Left colon (tissue), 2 donors: Measurements from ENCODE around the gene OCA2. TPM values are rescaled to one million over a fixed set of nuclear protein-coding genes. Genes with fewer than 3 reads are reported as not detected.
A peak's percentile ranks its signal among the peaks of the same experiment; 100 is the strongest.

Experiments used
- ATAC-seq: fragments of 200-7000 bp; cut with Tn5 transposase; one replicate; pipeline ENCODE4 v1.9.1; 2020; ENCODE audit warnings: mild to moderate bottlenecking, moderate library complexity
- DNase-seq, 2 donors: peaks; one replicate each; pipeline ENCODE4 v3.0.0-alpha.2; 2020
- intact Hi-C, 2 donors: fragments of 100-400 bp; cut with DNase I in 1 of 2; cut with micrococcal nuclease in 1 of 2; formaldehyde crosslinking; loops; one replicate each; pipeline versions ENCODE4 v1.11.2 to v1.14.0; 2022; cut with DNase I, micrococcal nuclease
- total RNA-seq, 2 donors: library from RNA; stranded (reverse); fragmentation: NEBNext Ultra II Directional; extraction: Animal tissue kit (Norgen Biotek cat#: 25700); gene quantifications; one replicate each; pipeline ENCODE4 v1.2.1, GENCODE V29; 2021
- donor health status: DM: no; HTN: no; CAD: no.
- donor health status: DM: yes; HTN: yes; CAD: no.

The OCA2 gene
- total RNA-seq, 2 donors from 2014 or later, result 0.18 to 0.31 TPM

DNA sequence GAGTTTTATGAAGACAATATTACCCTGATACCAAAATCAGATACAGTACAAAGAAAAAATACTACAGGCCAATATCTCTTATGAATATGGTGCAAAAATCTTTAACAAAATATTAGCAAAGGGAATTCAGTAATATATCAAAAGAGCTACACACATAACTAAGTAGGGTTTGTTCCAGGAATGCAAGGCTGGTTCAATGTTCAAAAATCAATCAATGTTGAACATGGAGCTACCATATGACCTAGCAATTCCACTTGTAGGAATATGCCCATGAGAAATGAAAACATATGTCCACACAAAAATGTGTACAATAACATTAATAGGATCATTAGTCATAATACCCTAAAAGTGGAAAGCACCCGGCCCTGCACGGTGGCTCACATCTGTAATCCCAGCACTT lies 7.8 kb downstream of the OCA2 start:
- intact Hi-C loops, result no loop called here
- no peak for ATAC-seq
- DNase-seq, result no peak

DNA sequence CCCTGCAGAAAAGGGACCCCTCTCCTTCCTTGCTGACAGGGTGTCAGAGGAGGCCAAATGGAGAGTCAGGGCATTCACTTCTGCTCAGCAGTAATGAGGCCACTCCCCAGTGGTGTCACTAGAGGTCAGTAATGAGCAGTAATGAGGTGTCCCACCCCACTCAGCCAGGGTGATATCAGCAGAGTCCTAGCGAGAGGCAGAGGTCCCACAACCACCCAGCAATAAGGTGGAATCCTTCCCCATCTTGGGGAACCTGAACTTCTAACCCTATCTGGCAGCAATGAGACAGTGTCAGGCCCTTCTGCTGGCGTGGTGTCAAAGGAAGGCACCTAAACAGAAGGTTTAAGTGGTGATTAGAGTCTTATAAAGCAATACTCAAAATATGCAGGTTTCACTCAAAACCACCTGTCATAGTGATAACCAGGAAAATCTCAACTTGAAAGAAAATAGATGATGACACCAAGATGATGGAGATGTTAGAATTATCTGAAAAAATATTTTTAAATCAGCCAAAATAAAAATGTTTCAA lies 12.9 kb downstream of the OCA2 start:
- DNase-seq, result peak; percentile 50 to 68

DNA sequence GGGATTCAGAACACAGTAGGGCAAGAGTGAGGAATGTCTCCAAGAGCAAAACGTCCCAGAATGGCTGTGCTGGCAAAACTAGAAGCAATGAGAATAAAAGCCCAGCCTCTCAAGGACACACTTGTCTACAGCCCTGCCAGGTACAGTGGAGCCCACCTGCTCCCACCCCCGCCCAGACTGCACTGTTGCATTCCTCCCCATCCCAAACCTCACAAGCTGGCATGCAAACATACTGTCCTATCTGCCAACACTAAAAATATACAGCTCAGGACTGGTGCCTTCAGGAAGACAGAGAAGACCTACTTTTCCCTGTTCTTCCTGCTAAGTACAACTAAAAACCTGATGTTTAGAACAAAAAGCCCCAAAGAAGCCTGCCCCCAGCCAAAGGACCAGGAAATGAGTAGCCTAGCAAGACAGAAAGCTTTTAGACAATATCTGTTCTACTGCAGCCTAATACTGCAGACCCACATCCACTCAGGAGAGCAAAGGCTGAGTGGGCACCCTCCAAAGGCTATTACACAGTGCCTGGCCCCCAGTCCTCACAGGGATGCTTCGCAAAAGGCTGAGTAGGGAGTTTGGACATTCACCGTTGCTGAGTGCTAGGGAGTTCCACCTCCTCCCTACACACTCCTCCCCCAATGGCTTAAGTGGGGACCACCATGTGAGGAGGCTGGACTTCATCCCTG lies 13.5 kb downstream of the OCA2 start:
- ATAC-seq (no peak), DNase-seq (no peak)
- intact Hi-C loops, result no loop called here

More for the DNA sequence above, 12.9 kb downstream of the OCA2 start:
- ATAC-seq, result peak; percentile 80
- intact Hi-C loops, result no loop called here

DNA sequence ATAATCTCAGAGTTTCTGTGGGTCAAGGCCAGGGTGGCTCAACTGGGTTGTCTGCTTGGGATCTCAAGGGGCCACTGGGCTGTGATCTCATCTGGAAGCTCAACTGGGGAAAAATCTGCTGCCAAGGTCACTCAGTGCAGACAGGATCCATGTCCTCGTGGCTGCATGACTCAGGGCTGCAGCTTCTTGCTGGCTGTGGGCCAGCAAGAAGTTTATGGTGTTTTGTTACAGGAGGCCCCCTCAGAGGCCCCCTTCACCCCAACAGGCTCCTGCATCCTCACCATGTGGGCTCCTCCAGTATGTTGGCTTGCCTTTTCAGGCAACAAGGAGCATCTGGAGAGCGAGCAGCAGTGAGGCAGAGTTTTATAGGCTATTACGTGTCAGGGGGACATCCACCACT lies 14.6 kb downstream of the OCA2 start:
- DNase-seq (no peak), ATAC-seq (no peak)
- intact Hi-C loops, result no loop called here

DNA sequence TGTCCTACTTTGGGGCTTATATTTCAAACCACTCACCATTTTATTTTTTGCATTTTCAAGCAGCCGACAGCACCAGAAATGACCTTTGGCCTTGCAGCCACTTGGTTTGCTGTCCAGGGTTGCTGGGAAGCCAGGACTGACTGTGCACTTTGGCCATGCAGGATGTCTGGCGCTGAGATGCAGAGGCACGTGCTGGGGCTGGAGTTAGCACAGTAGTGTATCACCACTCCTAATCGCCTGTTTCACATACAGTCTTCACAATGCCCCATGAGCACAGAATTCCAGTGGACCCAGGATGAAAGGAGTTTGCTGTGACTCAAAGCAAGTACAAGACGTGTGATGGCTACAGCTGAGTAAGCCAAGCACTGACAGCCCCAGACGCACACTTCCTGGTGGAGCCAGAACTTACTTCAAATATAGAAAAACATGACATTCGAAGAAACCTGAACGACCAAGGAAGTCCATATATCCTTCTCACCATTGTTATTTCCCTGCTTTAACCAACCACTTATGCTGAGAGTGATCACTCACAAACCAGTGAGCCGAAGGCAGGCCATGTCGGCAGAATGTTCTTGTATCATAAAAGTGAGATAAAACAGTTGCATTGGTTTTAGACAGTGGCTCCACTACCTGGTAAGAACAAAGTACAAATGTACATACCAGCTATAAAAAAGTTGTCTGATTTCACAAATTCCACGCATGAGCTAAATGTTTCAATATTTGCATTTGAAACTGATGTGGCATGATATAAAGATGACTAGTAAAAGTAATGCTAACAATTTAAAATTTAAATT lies 16.0 kb downstream of the OCA2 start:
- intact Hi-C loops, result no loop called here
- DNase-seq, result peak; percentile 43 to 60
- peak; percentile 85 for ATAC-seq

DNA sequence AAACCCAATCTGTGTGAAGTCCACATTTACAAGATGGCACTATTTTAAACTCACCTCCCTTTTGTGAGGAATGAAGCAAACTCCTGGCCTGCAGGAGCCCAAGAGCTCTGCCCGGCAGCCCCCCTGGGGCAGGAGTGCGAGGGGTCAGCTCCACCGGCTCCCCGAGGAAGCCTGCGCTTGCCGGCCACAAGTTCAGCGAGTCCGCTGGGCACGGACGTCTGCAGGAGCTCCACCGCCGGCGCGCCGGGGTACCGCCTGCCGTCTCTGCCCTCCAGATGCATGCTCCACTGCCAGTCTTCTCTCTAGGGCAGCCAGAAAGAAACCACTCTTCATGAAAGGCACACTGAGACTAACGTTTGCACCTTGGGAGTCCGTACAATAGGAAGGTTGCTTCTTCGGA lies 17.5 kb downstream of the OCA2 start:
- DNase-seq (no peak), ATAC-seq (no peak)
- intact Hi-C loops, result no loop called here

DNA sequence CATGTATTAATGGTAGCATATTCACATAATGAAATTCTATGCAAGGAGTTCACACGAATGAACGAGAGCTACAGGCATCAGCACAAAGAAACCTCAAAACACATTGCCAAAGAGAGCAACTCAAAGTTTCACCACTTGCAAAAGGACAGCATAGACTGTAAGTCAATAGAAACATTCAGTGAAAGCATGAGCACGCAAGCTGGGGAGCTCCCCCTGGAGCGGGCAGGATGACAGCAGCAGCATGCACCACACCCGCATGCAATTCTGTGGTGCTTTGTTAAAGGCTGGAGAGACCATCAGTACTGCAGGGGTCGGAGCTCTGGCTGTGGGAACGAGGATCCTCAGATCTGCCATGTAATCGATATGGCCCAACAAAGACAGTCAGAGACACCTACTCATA lies 18.7 kb downstream of the OCA2 start:
- ATAC-seq, result no peak
- DNase-seq, result no peak
- intact Hi-C loops, result no loop called here

DNA sequence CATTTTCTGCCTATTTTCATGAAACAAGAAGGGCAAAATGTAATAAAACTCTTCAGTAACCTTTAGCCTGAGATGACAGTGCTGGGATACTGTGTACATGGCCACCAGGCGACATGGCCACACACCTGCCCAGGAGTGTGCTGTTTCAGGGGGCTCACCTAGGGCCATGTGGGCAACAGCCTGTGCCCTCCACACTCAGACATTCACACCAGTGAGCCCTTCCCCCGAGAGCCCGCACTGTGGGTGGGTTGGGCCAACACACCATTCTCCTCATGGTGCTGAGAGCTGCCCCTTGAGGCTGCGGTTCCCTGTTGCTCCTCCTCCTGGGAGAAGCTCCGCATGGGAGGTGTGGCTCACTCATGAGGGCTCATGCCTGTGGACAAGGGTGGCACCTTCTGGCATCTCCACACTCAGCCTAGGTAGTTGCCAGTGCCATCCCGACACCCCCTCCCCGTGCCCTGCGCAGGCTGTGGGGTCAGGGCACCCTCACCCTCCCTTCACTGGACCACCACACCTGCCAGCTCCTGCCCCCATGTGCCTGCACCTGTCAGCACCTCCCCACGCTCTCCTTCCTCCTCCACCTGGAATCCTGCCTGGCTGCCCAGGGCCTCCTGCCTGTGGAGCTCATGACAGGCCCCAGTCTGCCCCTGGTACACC lies 19.7 kb downstream of the OCA2 start:
- intact Hi-C loops, result no loop called here
- no peak for DNase-seq
- ATAC-seq, result no peak

DNA sequence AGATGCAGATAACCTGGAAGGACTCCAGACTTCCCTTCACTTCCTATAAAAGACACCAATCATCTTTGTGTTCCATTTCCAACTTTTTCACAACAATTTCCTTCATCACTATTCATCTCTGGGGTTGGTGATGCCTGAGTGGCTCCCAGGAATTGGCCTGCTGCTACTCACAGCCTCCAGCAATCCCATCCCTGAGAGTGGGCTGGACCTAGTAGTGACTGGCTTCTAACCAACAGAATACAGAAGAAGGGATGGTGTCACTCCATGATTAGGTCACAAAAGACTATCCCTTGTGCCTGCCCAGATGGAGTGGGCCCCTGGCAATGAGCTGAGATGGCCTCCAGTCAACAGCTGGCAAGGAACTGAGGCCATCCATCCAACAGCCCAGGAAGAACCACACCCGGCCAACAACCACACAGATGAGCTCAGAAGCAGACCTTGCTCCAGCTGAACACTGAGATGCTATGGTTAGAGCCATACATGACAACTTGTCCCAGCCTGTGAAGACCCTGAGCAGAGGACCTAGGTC lies 20.9 kb downstream of the OCA2 start:
- ATAC-seq (no peak), DNase-seq (no peak)
- intact Hi-C loops, result no loop called here

DNA sequence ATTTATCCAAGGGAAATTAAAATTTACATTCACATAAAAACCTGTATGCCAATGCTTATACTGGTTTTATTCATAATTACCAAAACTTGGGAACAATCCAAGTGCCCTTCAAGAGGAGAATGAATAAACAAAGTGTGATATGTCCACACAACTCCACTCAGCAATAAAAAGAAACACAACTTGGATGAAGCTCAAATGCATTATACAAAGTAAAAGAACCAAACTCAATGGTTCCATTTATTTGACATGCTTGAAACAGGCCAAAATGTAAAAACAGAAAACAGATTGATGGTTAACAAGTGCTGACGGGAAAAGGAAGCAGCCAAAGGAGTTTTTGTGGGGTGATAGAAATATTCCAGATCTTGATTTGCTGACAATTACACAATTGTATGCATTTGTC lies 23.5 kb downstream of the OCA2 start:
- DNase-seq, result no peak
- intact Hi-C loops, result no loop called here
- peak; percentile 80 for ATAC-seq

DNA sequence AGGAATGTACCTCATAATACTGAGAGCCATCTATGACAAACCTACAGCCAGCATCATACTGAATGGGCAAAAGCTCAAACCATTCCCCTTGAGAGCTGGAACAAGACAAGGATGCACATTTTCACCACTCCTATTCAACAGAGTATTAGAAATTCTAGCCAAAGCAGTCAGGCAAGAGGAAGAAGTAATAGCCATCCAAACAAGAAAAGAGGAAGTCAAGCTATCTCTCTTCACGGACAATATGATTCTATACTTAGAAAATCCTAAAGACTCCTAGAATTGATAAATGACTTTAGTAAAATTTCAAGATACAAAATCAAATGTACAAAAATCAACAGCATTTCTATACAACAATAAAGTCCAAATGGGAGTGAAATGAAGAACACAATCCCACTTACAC lies 30.2 kb downstream of the OCA2 start:
- intact Hi-C loops, result no loop called here
- DNase-seq, result no peak
- ATAC-seq, result no peak

DNA sequence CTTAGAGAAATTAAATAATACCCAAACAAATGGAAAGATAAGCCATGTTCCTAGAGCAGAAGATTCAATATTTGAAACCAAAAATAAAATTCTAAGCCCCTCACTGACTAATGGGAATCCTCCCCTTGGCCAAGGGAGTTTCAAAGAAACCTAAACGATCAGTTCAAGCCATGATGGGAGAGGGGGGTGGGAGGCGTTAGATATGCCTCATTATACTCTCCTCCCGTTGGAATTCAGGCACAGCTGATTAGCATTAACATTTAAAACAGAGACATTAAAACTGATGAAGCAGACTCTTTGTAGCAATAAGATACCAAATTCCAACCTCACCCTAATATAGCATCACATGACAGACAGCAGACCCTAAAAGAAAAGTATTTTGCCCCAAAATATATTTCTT lies 32.9 kb downstream of the OCA2 start:
- no peak for ATAC-seq
- intact Hi-C loops, result no loop called here
- DNase-seq, result no peak

DNA sequence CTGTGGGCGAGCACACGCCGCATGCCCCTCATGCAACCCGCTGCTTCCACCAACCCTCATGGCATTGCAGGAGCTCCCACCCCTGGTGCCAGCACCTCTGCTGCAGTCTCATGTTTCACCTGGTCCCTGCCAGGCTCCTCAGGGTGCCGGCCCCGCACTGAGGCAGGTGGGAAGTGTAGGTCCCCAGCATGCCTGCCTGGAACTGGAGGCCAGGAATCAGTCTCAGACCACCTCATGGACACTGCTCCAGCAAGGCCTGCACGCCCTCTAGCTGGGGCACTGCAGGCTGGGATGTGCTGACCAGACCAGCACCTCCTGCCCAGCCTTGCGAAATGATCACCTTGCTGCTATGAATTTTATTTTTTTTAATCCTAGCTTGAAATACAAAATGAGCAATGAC lies 39.1 kb downstream of the OCA2 start:
- ATAC-seq, result no peak
- DNase-seq, result no peak
- intact Hi-C loops, result no loop called here

DNA sequence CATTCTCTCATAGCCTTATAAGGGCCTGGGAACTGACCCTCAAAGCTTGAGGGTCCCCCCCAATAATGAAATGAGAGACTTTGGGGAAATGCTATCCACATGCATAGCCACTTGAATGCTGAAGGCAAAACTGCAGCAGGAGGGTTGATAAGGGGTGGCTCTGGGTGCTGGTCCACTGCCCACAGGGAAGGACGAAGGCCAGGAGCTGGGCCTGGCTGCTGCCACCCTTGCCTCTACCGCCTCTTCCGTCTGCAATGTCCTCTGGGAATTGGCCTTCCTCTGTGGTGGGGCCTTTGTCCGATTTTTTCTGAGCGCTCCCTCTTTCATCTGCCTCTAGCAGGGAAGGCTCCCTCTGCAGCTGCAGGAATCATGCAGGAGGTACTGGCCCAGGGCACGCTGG lies 41.0 kb downstream of the OCA2 start:
- DNase-seq, result no peak

DNA sequence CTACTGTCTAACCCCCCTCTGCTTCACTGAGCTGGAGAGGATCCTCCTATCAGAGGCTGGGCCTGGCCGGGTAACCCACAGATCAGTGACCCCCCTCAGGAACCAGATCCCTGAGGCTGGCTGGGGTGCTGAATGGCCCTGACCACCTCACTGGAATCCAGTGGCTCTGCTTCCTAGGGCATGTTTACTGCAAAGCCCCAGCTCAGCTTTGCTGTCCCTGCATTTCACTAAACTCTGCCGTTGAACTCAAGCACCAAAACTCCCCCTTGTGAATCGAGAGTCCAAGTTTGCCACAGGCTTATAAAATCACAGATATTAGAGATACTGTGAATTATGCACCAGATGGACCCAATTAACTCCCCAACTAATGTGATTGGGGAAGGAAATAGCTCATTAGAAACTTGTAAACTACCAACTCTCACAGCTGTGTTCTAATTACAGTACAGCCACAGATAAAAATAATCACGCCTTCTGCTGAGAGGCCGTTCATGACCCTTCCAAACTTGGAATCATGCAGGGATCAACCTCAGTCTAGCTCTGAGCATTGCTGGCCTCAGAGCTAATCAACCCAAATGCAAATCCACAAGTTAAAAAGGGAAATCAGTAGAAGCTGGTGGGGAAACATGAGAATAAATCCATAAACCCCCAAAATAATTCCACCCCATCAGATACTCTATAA lies 47.0 kb downstream of the OCA2 start:
- ATAC-seq, result no peak
- intact Hi-C loops, result no loop called here
- no peak for DNase-seq

More for the DNA sequence above, 41.0 kb downstream of the OCA2 start:
- no peak for ATAC-seq
- intact Hi-C loops, result no loop called here

DNA sequence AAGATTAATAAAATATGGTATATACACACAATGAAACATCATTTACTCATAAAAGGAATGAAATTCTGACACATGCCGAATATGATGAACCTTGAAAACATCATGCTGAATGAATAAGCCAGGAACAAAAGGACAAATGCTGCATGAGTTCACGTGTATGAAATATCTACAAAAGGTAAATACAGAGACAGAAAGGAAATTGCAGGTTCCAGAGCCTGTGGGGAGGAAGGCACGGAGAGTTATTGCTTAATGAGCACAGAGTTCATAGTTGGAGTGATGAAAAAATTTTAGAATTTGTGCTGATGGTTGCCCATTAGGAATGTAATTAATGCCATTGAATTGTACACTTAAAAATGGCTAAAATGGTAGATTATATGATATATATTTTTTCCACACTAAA lies 49.5 kb downstream of the OCA2 start:
- intact Hi-C loops, result no loop called here
- DNase-seq, result no peak
- no peak for ATAC-seq

DNA sequence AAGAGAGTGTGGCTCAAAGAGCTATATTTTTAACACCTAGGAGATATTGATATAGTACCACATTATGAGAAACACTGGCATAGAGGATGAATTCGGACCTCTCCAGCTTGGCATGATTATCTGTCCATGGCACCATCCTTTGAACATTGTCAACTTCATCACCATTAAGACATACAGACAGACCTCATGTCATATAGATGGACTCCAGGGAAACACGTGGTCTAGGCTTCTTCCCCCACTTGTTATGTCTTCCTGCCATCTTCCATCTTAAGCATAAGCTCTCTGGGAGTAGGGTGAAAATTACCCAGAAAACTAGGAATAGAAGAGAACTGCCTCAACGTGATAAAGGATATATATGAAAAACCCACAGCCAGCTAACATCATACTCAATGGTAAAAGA lies 51.8 kb downstream of the OCA2 start:
- DNase-seq (no peak), ATAC-seq (no peak)
- intact Hi-C loops, result no loop called here

DNA sequence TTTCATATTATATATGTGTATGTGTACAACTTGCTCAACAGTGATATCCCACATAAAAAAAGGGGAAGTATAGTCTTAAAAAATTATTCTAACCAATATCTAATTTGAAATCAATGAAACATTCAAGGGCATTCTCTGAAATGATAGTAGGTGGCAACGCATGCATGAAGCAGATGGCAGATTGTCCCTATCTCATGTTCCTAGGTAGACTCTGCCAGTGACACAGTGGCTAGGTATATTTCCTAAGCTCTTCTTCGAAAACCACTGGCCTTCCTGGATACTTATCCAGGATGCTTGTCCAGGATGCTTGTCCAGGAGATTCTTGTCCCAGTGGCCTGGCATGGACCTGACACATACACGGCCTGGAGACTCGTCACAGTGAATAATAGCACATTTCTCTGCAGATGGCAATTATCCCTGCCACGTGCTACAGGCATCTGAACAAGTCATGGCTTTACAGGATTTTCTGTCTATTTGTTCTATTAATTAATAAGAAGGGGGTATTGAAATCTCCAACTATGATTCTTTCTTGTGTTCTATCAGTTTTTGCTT lies 54.9 kb downstream of the OCA2 start:
- ATAC-seq, result no peak
- no peak for DNase-seq
- intact Hi-C loops, result no loop called here

DNA sequence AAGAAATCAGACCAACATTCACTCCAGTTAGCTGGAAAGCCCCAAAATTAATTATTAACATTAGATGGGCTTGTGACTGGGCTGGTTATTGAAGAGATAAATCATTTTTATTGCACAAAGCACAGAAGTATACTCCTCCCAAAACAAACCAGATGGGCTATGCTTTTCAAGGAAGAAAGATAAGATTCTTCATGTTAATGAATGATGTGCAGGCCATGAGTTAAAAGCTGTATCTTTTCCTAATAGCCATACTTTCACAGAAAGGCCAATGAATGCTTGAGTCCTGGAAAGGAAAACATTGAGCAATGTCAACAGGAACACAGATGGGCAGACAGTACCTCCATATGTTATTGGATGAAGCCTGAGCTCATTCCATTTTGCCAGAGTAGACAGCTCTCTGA lies 55.4 kb downstream of the OCA2 start:
- ATAC-seq, result no peak
- DNase-seq, result no peak
- intact Hi-C loops, result no loop called here
